A673 (cell line): ENCODE measurements around the gene SLC4A2.

Experiments used
- CTCF ChIP-seq: fragments of 300-800, 200-600 bp; sonication (generic); conservative IDR thresholded peaks from 2 replicates; pipeline ENCODE4 v1.5.1; 2017; ENCODE audit warnings: low read depth, mild to moderate bottlenecking, antibody characterized with exemption, low read length, moderate library complexity, mixed read lengths
- EZH2 ChIP-seq: fragments of 200-600 bp; sonication (generic); IDR thresholded peaks from 2 replicates; pipeline ENCODE4 v1.6.1; 2017; ENCODE audit warnings: borderline replicate concordance, low read depth, mild to moderate bottlenecking, mixed read lengths, antibody characterized with exemption, low read length; ENCODE audit not compliant: poor library complexity, severe bottlenecking

GRCh38 chr7:151045262-151045661 lies 14.1 kb upstream of the SLC4A2 start:
- TF ChIP-seq EZH2 (no peak), CTCF (no peak)
